PC-9 (cell line): Measurements from ENCODE around the gene NAALAD2.

Experiments
- EZH2 ChIP-seq: fragments of 200-600 bp; sonication (generic); IDR thresholded peaks from 2 replicates; pipeline ENCODE4 v1.8.0; 2017; ENCODE audit warnings: antibody characterized with exemption, low read depth
- TF ChIP-seq, protein P1 (sequence below): fragments of 200-600 bp; sonication (generic); conservative IDR thresholded peaks from 2 replicates; pipeline ENCODE4 v1.6.1; 2017; ENCODE audit warnings: mixed run types, antibody characterized with exemption, mild to moderate bottlenecking, moderate library complexity

DNA sequence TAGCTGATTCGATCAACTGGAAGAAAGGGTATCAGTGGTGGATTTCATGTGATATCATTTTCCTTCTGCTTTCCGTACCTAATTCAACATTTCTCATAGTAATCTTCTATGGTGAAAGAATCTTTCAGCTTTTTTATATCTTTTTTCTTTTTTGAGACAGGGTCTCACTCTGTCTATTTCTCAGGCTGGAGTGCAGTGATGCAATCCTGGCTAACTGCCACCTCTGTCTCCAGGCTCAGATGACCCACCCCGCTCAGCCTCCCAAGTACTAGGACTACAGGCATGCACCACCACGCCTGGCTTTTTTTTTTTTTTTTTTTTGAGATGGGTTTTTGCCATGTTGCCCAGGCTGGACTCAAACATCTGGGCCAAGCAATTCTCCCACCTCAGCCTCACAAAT, 107.0 kb downstream of the NAALAD2 start:
- TF ChIP-seq, protein P1, sequence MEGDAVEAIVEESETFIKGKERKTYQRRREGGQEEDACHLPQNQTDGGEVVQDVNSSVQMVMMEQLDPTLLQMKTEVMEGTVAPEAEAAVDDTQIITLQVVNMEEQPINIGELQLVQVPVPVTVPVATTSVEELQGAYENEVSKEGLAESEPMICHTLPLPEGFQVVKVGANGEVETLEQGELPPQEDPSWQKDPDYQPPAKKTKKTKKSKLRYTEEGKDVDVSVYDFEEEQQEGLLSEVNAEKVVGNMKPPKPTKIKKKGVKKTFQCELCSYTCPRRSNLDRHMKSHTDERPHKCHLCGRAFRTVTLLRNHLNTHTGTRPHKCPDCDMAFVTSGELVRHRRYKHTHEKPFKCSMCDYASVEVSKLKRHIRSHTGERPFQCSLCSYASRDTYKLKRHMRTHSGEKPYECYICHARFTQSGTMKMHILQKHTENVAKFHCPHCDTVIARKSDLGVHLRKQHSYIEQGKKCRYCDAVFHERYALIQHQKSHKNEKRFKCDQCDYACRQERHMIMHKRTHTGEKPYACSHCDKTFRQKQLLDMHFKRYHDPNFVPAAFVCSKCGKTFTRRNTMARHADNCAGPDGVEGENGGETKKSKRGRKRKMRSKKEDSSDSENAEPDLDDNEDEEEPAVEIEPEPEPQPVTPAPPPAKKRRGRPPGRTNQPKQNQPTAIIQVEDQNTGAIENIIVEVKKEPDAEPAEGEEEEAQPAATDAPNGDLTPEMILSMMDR: no peak
- no peak for TF ChIP-seq EZH2
